ENCODE results near the gene PCDHGA4. TPM values are rescaled to one million over a fixed set of nuclear protein-coding genes. Genes with fewer than 3 reads are reported as not detected.
A peak's percentile ranks its signal among the peaks of the same experiment; 100 is the strongest.

The PCDHGA4 gene
- total RNA-seq, 1 experiment from 2014 or later, result 2.6 TPM

- H3K27ac Mint-ChIP-seq, result 0 out of 7 replicates have a peak within 1 kb of the TSS, but pooled peaks of 1 of the 3 experiments have one; percentile 59
- H3K4me1 Mint-ChIP-seq, result no peaks in the 10 kb centered on the region
- peaks cover 53% of the 10 kb centered on the region for H3K9me3 ChIP-seq (ENCODE audit: control insufficient read depth, low read depth, low read length)
- no CpG with 5 or more reads among the region's 38 CpGs for WGBS (ENCODE audit: extremely low coverage, insufficient read length, low lambda C conversion rate)
- no peak within 1 kb of the TSS for H3K4me2 ChIP-seq (ENCODE audit: insufficient read depth, insufficient read length, low read length)
- no peak within 1 kb of the TSS for H3K56ac ChIP-seq (ENCODE audit: insufficient read length, low read depth, low read length)
- H3K36me3 Mint-ChIP-seq (ENCODE audit: insufficient read depth in 1 of 3, low read depth in 3 of 3), result peaks cover 29 to 64% (median 56%) of the 10 kb centered on the region in 3 experiments
- TF ChIP-seq CTCF (conservative IDR thresholded peaks at IDR 0.05), result no peak
- H2BK12ac ChIP-seq (ENCODE audit: insufficient read length, low read depth, low read length), result no peak within 1 kb of the TSS
- H3K79me1 ChIP-seq (ENCODE audit: insufficient read depth, low read depth, low read length, poor library complexity, severe bottlenecking), result no peaks in the 10 kb centered on the region
- H3K23me2 ChIP-seq (ENCODE audit: insufficient read length, low read depth, low read length, poor library complexity, severe bottlenecking), result no peaks in the 10 kb centered on the region
- H2BK5ac ChIP-seq (ENCODE audit: insufficient read length, low read length), result no peak within 1 kb of the TSS
- H4K91ac ChIP-seq (ENCODE audit: insufficient read length, low read depth, low read length), result no peak within 1 kb of the TSS
- H3K27ac ChIP-seq (ENCODE audit: insufficient read length, low read depth, low read length), result no peak within 1 kb of the TSS
- no peak within 1 kb of the TSS for H2AFZ ChIP-seq (ENCODE audit: low read length)
- H4K20me1 ChIP-seq (ENCODE audit: control insufficient read depth, insufficient read depth, insufficient read length), result no peaks in the 10 kb centered on the region
- peaks cover 10% of the 10 kb centered on the region for H3K27me3 Mint-ChIP-seq (ENCODE audit: low read depth)
- no peak within 1 kb of the TSS for H4K8ac ChIP-seq (replicated peaks; ENCODE audit: insufficient read length, low read depth, low read length)
- H3K23ac ChIP-seq (ENCODE audit: insufficient read length, low read depth, low read length), result no peak within 1 kb of the TSS
- H3T11ph ChIP-seq (ENCODE audit: low read length), result no peak within 1 kb of the TSS
- no peak within 1 kb of the TSS for H3K18ac ChIP-seq (ENCODE audit: insufficient read length, low read depth, low read length)
- H2AK5ac ChIP-seq (ENCODE audit: insufficient read length, low read length), result no peak within 1 kb of the TSS
- H2BK15ac ChIP-seq (ENCODE audit: low read depth, low read length), result no peak within 1 kb of the TSS
- H3K4ac ChIP-seq (ENCODE audit: low read depth, low read length), result no peak within 1 kb of the TSS
- H3K27me3 ChIP-seq (ENCODE audit: insufficient read depth, low read length), result no peaks in the 10 kb centered on the region
- H3K9ac ChIP-seq (ENCODE audit: extremely low read depth, insufficient read length, low read length), result no peak within 1 kb of the TSS
- H2BK20ac ChIP-seq (ENCODE audit: low read depth, low read length, poor library complexity, severe bottlenecking), result no peak within 1 kb of the TSS
- no peak within 1 kb of the TSS for H3K4me3 Mint-ChIP-seq
- DNase-seq, result no peak
- H3K9me3 Mint-ChIP-seq, result peaks cover 62 to 76% of the 10 kb centered on the region in 2 experiments
- no peak within 1 kb of the TSS for H3K14ac ChIP-seq (ENCODE audit: insufficient read depth, low read length)
- no peaks in the 10 kb centered on the region for H3K79me2 ChIP-seq (ENCODE audit: insufficient read depth, low read length)
- 0 out of 2 replicates have a peak, but pooled peaks cover 2% of the 10 kb centered on the region for H3K4me1 ChIP-seq (ENCODE audit: insufficient read depth, low read length)
- H4K5ac ChIP-seq (ENCODE audit: insufficient read length, low read depth, low read length), result no peak within 1 kb of the TSS
- H2BK120ac ChIP-seq (ENCODE audit: low read depth, low read length, poor library complexity, severe bottlenecking), result no peak within 1 kb of the TSS
Measured at GRCh38 chr5:141392429-141393198, 37.8 kb downstream of the PCDHGA4 start, which contains the start of gene PCDHGA8. Gene PCDHGA8, plus strand, starts transcription at chr5:141392633. Its CDS starts 181 bp downstream, at chr5:141392814.

Measured in H9 (cell line).